IMR-90 (cell line): Measurements from ENCODE around the gene AKR1D1. TPM values are rescaled to one million over a fixed set of nuclear protein-coding genes. Genes with fewer than 3 reads are reported as not detected.

Experiments used
- ATAC-seq: fragments of 200-7000 bp; cut with Tn5 transposase; 2 replicates; pipeline ENCODE4 v1.9.1; 2020; ENCODE audit warnings: low read depth, mild to moderate bottlenecking, moderate library complexity
- BruUV-seq: library from RNA; stranded (reverse); fragments of 400-500 nt; replicated peaks from 2 replicates; lab custom pipeline; 2021; lab: Mats Ljungman, UMichigan
- CTCF ChIA-PET: fragments of 300-600 bp; formaldehyde crosslinking; extraction: SDS; loops from one replicate; lab custom pipeline; 2021; ENCODE audit warnings: antibody characterized with exemption; lab: Yijun Ruan, JAX
- POLR2A ChIA-PET: fragments of 300-600 bp; sonication (Branson Sonifier 250); formaldehyde crosslinking; loops from one replicate; lab custom pipeline; 2022; ENCODE audit warnings: antibody characterized with exemption; ENCODE audit not compliant: unreplicated experiment; lab: Charles Lee
- DNase-seq: peaks from one replicate; pipeline ENCODE4 v3.0.0; 2013
- H2AFZ ChIP-seq: replicated peaks from 2 replicates; pipeline ENCODE3; 2013; ENCODE audit warnings: low read length, mild to moderate bottlenecking; ENCODE audit not compliant: poor library complexity
- H2AK5ac ChIP-seq: 2 replicates; pipeline ENCODE4 v1.6.1; 2013; ENCODE audit warnings: low read depth, low read length, inconsistent platforms
- H2AK9ac ChIP-seq: replicated peaks from 2 replicates; pipeline ENCODE3; 2013; ENCODE audit warnings: mild to moderate bottlenecking, low read depth, low read length, moderate library complexity; ENCODE audit not compliant: poor library complexity
- H2BK120ac ChIP-seq: 2 replicates; pipeline ENCODE4 v1.6.1; 2013; ENCODE audit warnings: low read depth, low read length, inconsistent platforms
- H2BK15ac ChIP-seq: 3 replicates; pipeline ENCODE4 v1.6.1; 2013; ENCODE audit warnings: low read depth, low read length, inconsistent platforms
- H2BK20ac ChIP-seq: 2 replicates; pipeline ENCODE4 v1.6.1; 2013; ENCODE audit warnings: low read depth, mild to moderate bottlenecking, inconsistent platforms, low read length, moderate library complexity
- H2BK5ac ChIP-seq: 2 replicates; pipeline ENCODE4 v1.6.1; 2013; ENCODE audit warnings: mild to moderate bottlenecking, low read depth, low read length, inconsistent platforms; ENCODE audit not compliant: poor library complexity, severe bottlenecking
- H3K14ac ChIP-seq: replicated peaks from 2 replicates; pipeline ENCODE4 v1.6.1; 2013; ENCODE audit warnings: low read depth, low read length, inconsistent platforms
- H3K18ac ChIP-seq: 2 replicates; pipeline ENCODE4 v1.6.1; 2013; ENCODE audit warnings: low read depth, low read length, control low read depth
- H3K23ac ChIP-seq: 2 replicates; pipeline ENCODE4 v1.6.1; 2013; ENCODE audit warnings: low read depth, low read length, inconsistent platforms
- H3K27ac ChIP-seq: 2 replicates; pipeline ENCODE4 v1.5.1; 2013; ENCODE audit warnings: mild to moderate bottlenecking, control low read depth, low read length; ENCODE audit not compliant: insufficient read depth
- H3K27me3 ChIP-seq: 2 replicates; pipeline ENCODE4 v1.6.1; 2013; ENCODE audit warnings: low read length; ENCODE audit not compliant: control insufficient read depth, insufficient read depth
- H3K36me3 ChIP-seq: 2 replicates; pipeline ENCODE4 v1.6.1; 2013; ENCODE audit warnings: low read length, mixed read lengths; ENCODE audit not compliant: control insufficient read depth, insufficient read depth
- H3K4ac ChIP-seq: 2 replicates; pipeline ENCODE4 v1.6.1; 2013; ENCODE audit warnings: low read depth, low read length, inconsistent platforms
- H3K4me1 ChIP-seq: 2 replicates; pipeline ENCODE4 v1.6.1; 2013; ENCODE audit warnings: low read length, mixed read lengths; ENCODE audit not compliant: control insufficient read depth, insufficient read depth
- H3K4me2 ChIP-seq: 2 replicates; pipeline ENCODE4 v1.6.1; 2013; ENCODE audit warnings: low read depth, mild to moderate bottlenecking, control low read depth, low read length, moderate library complexity
- H3K4me3 ChIP-seq: 2 replicates; pipeline ENCODE4 v1.5.1; 2013; ENCODE audit warnings: low read depth, mild to moderate bottlenecking, control low read depth, low read length, moderate library complexity; ENCODE audit not compliant: insufficient read depth
- H3K56ac ChIP-seq: 2 replicates; pipeline ENCODE4 v1.6.1; 2013; ENCODE audit warnings: low read length, inconsistent platforms; ENCODE audit not compliant: insufficient read depth; ENCODE audit errors: extremely low read depth
- H3K79me1 ChIP-seq, 2 experiments: 2 replicates each; pipeline ENCODE4 v1.6.1; 2013; ENCODE audit warnings: low read length in 2 of 2, inconsistent platforms in 1 of 2, low read depth in 1 of 2
- H3K9ac ChIP-seq: 2 replicates; pipeline ENCODE4 v1.6.1; 2013; ENCODE audit warnings: low read depth, low read length, control low read depth
- H3K9me1 ChIP-seq: 2 replicates; pipeline ENCODE4 v1.6.1; 2013; ENCODE audit warnings: low read length, inconsistent platforms; ENCODE audit not compliant: insufficient read depth
- H3K9me3 ChIP-seq: 2 replicates; pipeline ENCODE4 v1.6.1; 2013; ENCODE audit warnings: low read length; ENCODE audit not compliant: control insufficient read depth, insufficient read depth
- H4K20me1 ChIP-seq: 2 replicates; pipeline ENCODE4 v1.6.1; 2013; ENCODE audit warnings: low read length, inconsistent platforms; ENCODE audit not compliant: insufficient read depth
- H4K5ac ChIP-seq: 2 replicates; pipeline ENCODE4 v1.6.1; 2013; ENCODE audit warnings: mild to moderate bottlenecking, low read depth, low read length, control low read depth
- H4K8ac ChIP-seq, 2 experiments: 2 replicates each; pipeline ENCODE4 v1.6.1; 2013; ENCODE audit warnings: low read depth in 2 of 2, low read length in 2 of 2, control low read depth in 1 of 2, inconsistent platforms in 1 of 2
- H4K91ac ChIP-seq: 2 replicates; pipeline ENCODE4 v1.6.1; 2013; ENCODE audit warnings: low read depth, low read length, inconsistent platforms; ENCODE audit not compliant: insufficient read depth
- BHLHE40 ChIP-seq: fragments of 150-350 bp; IDR thresholded peaks from 2 replicates; pipeline ENCODE4 v1.6.1; 2016; ENCODE audit warnings: mild to moderate bottlenecking, low read depth, low read length
- CEBPB ChIP-seq: IDR thresholded peaks from 2 replicates; pipeline ENCODE4 v1.6.1; 2012; ENCODE audit warnings: low read depth, low read length, improper control_type of control experiment
- CHD1 ChIP-seq: IDR thresholded peaks from 2 replicates; pipeline ENCODE4 v1.6.1; 2012; ENCODE audit warnings: low read depth, low read length, improper control_type of control experiment
- FOS ChIP-seq: fragments of 150-350 bp; IDR thresholded peaks from 2 replicates; pipeline ENCODE4 v1.6.1; 2016; ENCODE audit warnings: low read depth, low read length
- MAZ ChIP-seq: IDR thresholded peaks from 2 replicates; pipeline ENCODE4 v1.6.1; 2012; ENCODE audit warnings: low read depth, mild to moderate bottlenecking, low read length, improper control_type of control experiment, moderate library complexity, borderline replicate concordance
- NFE2L2 ChIP-seq: fragments of 150-350 bp; IDR thresholded peaks from 2 replicates; pipeline ENCODE4 v1.6.1; 2016; ENCODE audit warnings: low read depth, mild to moderate bottlenecking, low read length
- POLR2A ChIP-seq: IDR thresholded peaks from 2 replicates; pipeline ENCODE4 v1.6.1; 2012; ENCODE audit warnings: mild to moderate bottlenecking, low read depth, low read length
- RAD21 ChIP-seq: IDR thresholded peaks from 2 replicates; pipeline ENCODE4 v1.6.1; 2012; ENCODE audit warnings: low read length, improper control_type of control experiment
- USF2 ChIP-seq: fragments of 150-350 bp; IDR thresholded peaks from 2 replicates; pipeline ENCODE4 v1.6.1; 2017; ENCODE audit warnings: mild to moderate bottlenecking, antibody characterized with exemption, low read length, low read depth
- WGBS, 2 experiments: methylation state at CpG; one replicate each; pipeline versions ENCODE4 v1.1.5 to v1.1.7; 2013; ENCODE audit warnings: missing lambda C conversion rate in 2 of 2; ENCODE audit not compliant: insufficient read length in 1 of 2; ENCODE audit errors: extremely low coverage in 2 of 2; 5-methylcytosine and 5-hydroxymethylcytosine counted together
- dilution Hi-C: fragments of 300-500 bp; cut with HindIII; formaldehyde crosslinking; loops from one replicate; pipeline ENCODE4 v1.14.3; 2018; ENCODE audit warnings: low sequenced_read_pairs; ENCODE audit not compliant: unreplicated experiment
- in situ Hi-C: fragments of 300-500 bp; cut with MboI; formaldehyde crosslinking; loops from 3 replicates; pipeline ENCODE4 v1.14.3; 2019; ENCODE audit warnings: low sequenced_read_pairs, inconsistent platforms, mixed read lengths
- intact Hi-C: fragments of 100-400 bp; cut with micrococcal nuclease; formaldehyde crosslinking; loops from 2 replicates; pipeline ENCODE4 v1.10.0; 2022
- polyA plus RNA-seq, 3 experiments: library from polyadenylated mRNA; depleted of rRNA; stranded (reverse); fragments of >200 nt; gene quantifications; 2 replicates each; pipeline ENCODE4 v1.2.3, GENCODE V29; 2012; ENCODE audit warnings: low replicate concordance in 1 of 3
- total RNA-seq: library from RNA; depleted of rRNA; stranded (reverse); fragments of >200 nt; gene quantifications from 2 replicates; pipeline ENCODE4 v1.2.3, GENCODE V29; 2012

AKR1D1 gene
- total and polyA plus RNA-seq, 2 of the 4 experiments (the other 2 are of a cell fraction), result not detected

- H2AK5ac ChIP-seq, result no peak overlapping the region
- TF ChIP-seq CEBPB, result no peak
- no peak for TF ChIP-seq FOS
- no peak for TF ChIP-seq CHD1
- TF ChIP-seq RAD21, result no peak
- no peak for TF ChIP-seq BHLHE40
- TF ChIP-seq USF2, result no peak
- TF ChIP-seq MAZ, result no peak
- TF ChIP-seq NFE2L2, result no peak
- TF ChIP-seq POLR2A, result no peak
- dilution Hi-C loops (no loop called here), in situ Hi-C loops (no loop called here), intact Hi-C loops (no loop called here)
- H2AFZ ChIP-seq, result no peak overlapping the region
- no peak overlapping the region for H3K23ac ChIP-seq
- ChIA-PET POLR2A (no interaction called here), CTCF (no interaction called here)
- H2AK9ac ChIP-seq, result no peak overlapping the region
- no peak overlapping the region for H3K4me2 ChIP-seq
- H3K4me3 ChIP-seq, result no peak overlapping the region
- no peaks in the 10 kb centered on the region for H3K9me1 ChIP-seq
- H3K36me3 ChIP-seq, result no peaks in the 10 kb centered on the region
- H3K79me1 ChIP-seq, result no peaks in the 10 kb centered on the region
- no CpG with 5 or more reads among the region's 2 CpGs for WGBS, 2 experiments
- no peak overlapping the region for H2BK120ac ChIP-seq
- H4K20me1 ChIP-seq, result no peaks in the 10 kb centered on the region
- no peak overlapping the region for H3K27ac ChIP-seq
- no peak overlapping the region for H3K18ac ChIP-seq
- H4K5ac ChIP-seq, result no peak overlapping the region
- no peak overlapping the region for H2BK20ac ChIP-seq
- H3K4me1 ChIP-seq, result no peaks in the 10 kb centered on the region
- H3K56ac ChIP-seq, result no peak overlapping the region
- no peaks in the 10 kb centered on the region for H3K9me3 ChIP-seq
- ATAC-seq, result no peak
- H3K27me3 ChIP-seq, result no peaks in the 10 kb centered on the region; the same call in 1 of the 2 replicates
- BruUV-seq, result no TSS peak
- H3K9ac ChIP-seq, result no peak overlapping the region
- H2BK15ac ChIP-seq, result no peak overlapping the region
- H3K4ac ChIP-seq, result no peak overlapping the region
- H2BK5ac ChIP-seq, result no peak overlapping the region
- DNase-seq, result no peak
- no peak overlapping the region for H4K91ac ChIP-seq
- H4K8ac ChIP-seq, result no peak overlapping the region
- no peak overlapping the region for H3K14ac ChIP-seq
Measured at GRCh38 chr7:138063400-138063799, 12.9 kb upstream of the AKR1D1 start.
